WTC11 (cell line): ENCODE results near the gene SEZ6. TPM values are rescaled to one million over a fixed set of nuclear protein-coding genes. Genes with fewer than 3 reads are reported as not detected.

Source experiments
- ATAC-seq: fragments of 200-7000 bp; cut with Tn5 transposase; 2 replicates; pipeline ENCODE4 v1.10.0; 2021; ENCODE audit warnings: mild to moderate bottlenecking, moderate library complexity
- CTCF ChIA-PET: fragments of 300-600 bp; sonication (Branson Sonifier 250); formaldehyde crosslinking; loops from one replicate; lab custom pipeline; 2021; ENCODE audit warnings: antibody characterized with exemption; lab: Charles Lee
- POLR2A ChIA-PET: fragments of 350-600 bp; sonication (Branson Sonifier 250); formaldehyde crosslinking; loops from one replicate; lab custom pipeline; 2021; ENCODE audit warnings: antibody characterized with exemption; lab: Charles Lee
- DNase-seq: peaks from one replicate; pipeline ENCODE4 v3.0.0; 2021; ENCODE audit warnings: low spot score
- H3K27ac Mint-ChIP-seq: 2 replicates; pipeline ENCODE4 v1.8.0; 2021; ENCODE audit warnings: mixed read lengths
- H3K27me3 Mint-ChIP-seq: 2 replicates; pipeline ENCODE4 v1.8.0; 2021; ENCODE audit warnings: low read depth, mild to moderate bottlenecking, moderate library complexity, mixed read lengths
- H3K36me3 Mint-ChIP-seq: 2 replicates; pipeline ENCODE4 v1.8.0; 2021; ENCODE audit warnings: mixed read lengths
- H3K4me1 Mint-ChIP-seq: 2 replicates; pipeline ENCODE4 v1.8.0; 2022; ENCODE audit warnings: mixed read lengths
- H3K4me3 Mint-ChIP-seq: 2 replicates; pipeline ENCODE4 v1.8.0; 2021; ENCODE audit warnings: mild to moderate bottlenecking, moderate library complexity, mixed read lengths
- H3K9me3 Mint-ChIP-seq: 2 replicates; pipeline ENCODE4 v1.8.0; 2021; ENCODE audit warnings: mixed read lengths
- ELF4 ChIP-seq: sonication (generic); formaldehyde crosslinking; IDR thresholded peaks from 2 replicates; pipeline ENCODE4 v1.8.1; 2022; ENCODE audit warnings: low read depth, mild to moderate bottlenecking, moderate library complexity, missing genetic modification reagents
- GTF2I ChIP-seq: fragments of 250-450 bp; sonication (Bioruptor Pico); conservative IDR thresholded peaks from 2 replicates; pipeline ENCODE4 v1.4.0; 2021; ENCODE audit warnings: mild to moderate bottlenecking
- JAZF1 ChIP-seq: fragments of 250-450 bp; sonication (Bioruptor Pico); IDR thresholded peaks from 2 replicates; pipeline ENCODE4 v1.9.0; 2021; ENCODE audit warnings: moderate library complexity, mild to moderate bottlenecking, inconsistent platforms
- NR2C2 ChIP-seq: sonication (generic); formaldehyde crosslinking; IDR thresholded peaks from 2 replicates; pipeline ENCODE4 v1.8.0; 2022; ENCODE audit warnings: mild to moderate bottlenecking, missing genetic modification reagents
- TEAD4 ChIP-seq: sonication (generic); formaldehyde crosslinking; IDR thresholded peaks from 2 replicates; pipeline ENCODE4 v1.8.0; 2022; ENCODE audit warnings: mild to moderate bottlenecking, missing genetic modification reagents
- ZNF396 ChIP-seq: fragments of 250-450 bp; sonication (Bioruptor Pico); IDR thresholded peaks from 2 replicates; pipeline ENCODE4 v1.8.0; 2021; ENCODE audit warnings: mild to moderate bottlenecking, moderate library complexity, borderline replicate concordance
- total RNA-seq: library from RNA; stranded (reverse); gene quantifications from 3 replicates; pipeline ENCODE4 v1.2.3, GENCODE V29; 2021
- TF ChIP-seq, protein P1 (sequence below): sonication (generic); formaldehyde crosslinking; IDR thresholded peaks from 2 replicates; pipeline ENCODE4 v1.8.0; 2022; ENCODE audit warnings: missing genetic modification reagents
- TF ChIP-seq, protein P2 (sequence below): sonication (generic); formaldehyde crosslinking; IDR thresholded peaks from 2 replicates; pipeline ENCODE4 v1.8.0; 2022; ENCODE audit warnings: mild to moderate bottlenecking, missing genetic modification reagents
- TF ChIP-seq, protein P3 (sequence below): sonication (generic); formaldehyde crosslinking; IDR thresholded peaks from 2 replicates; pipeline ENCODE4 v1.8.1; 2023; ENCODE audit warnings: mild to moderate bottlenecking, missing genetic modification reagents, borderline replicate concordance
- TF ChIP-seq, protein P4 (sequence below): sonication (generic); formaldehyde crosslinking; IDR thresholded peaks from 2 replicates; pipeline ENCODE4 v1.8.0; 2022; ENCODE audit warnings: mild to moderate bottlenecking, missing genetic modification reagents
- TF ChIP-seq, protein P5 (sequence below): fragments of 250-450 bp; sonication (Bioruptor Pico); IDR thresholded peaks from 2 replicates; pipeline ENCODE4 v1.9.0; 2021; ENCODE audit warnings: mild to moderate bottlenecking, borderline replicate concordance

SEZ6 gene
- total RNA-seq, 1 experiment from 2014 or later, result 3.0 TPM

DNA sequence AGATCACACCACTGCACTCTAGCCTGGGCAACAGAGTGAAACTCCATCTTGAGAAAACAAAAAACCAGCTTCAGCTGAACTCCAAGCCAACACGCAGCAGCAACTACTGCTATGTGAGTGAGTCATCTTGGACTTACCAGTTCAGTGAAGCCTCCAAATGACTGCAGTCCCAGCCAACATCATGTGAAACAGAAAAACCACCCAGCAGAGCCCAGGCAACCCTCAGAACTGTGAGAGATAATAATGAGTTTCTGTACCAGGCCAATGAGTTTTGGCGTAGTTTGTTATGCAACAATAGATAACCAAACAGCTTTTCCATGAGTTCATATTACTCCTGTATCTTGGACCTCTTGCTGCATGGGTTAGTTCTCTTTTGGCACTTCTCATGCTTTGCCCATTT, 77.8 kb downstream of the SEZ6 start:
- TF ChIP-seq GTF2I (CRISPR knock-in tag) (no peak), TEAD4 (CRISPR knock-in tag) (no peak)
- ATAC-seq, result no peak
- no peaks in the 10 kb centered on the region for H3K9me3 Mint-ChIP-seq
- POLR2A ChIA-PET, result interaction anchor here (0.5 kb wide), 1 partner anchor 35 kb away, joined by 4 read pairs; no protein-coding TSS in a partner anchor
- H3K27me3 Mint-ChIP-seq, result no peaks in the 10 kb centered on the region
- CTCF ChIA-PET, result interaction anchor here (1.6 kb wide), 1 partner anchor 12 kb away, joined by 6 read pairs; no protein-coding TSS in a partner anchor
- no peak overlapping the region for H3K4me3 Mint-ChIP-seq
- H3K36me3 Mint-ChIP-seq, result peaks cover 43% of the 10 kb centered on the region
- H3K27ac Mint-ChIP-seq, result peak overlapping the region; percentile 57; the same call in 1 of the 2 replicates
- no peak for DNase-seq
- 0 out of 2 replicates have a peak, but pooled peaks cover 4% of the 10 kb centered on the region for H3K4me1 Mint-ChIP-seq

DNA sequence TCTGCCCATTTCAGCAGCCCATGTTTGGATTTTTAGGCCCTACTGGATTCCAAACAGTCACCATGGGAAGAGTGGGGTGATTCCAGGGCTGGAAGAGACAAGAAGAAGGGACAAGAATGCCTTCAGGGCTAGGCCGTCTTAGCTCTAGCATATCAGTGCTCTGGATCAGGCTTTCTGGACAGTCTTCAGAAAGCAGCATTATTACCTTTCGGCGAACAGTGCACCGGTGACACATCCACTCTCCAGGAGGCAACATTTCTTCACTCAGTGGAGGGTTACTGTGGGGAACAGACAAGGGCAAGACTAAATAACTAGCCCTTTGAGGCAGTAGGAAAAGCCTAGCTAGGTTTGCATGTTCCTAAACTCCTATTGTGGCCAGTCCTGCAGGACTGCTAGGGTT, 79.0 kb downstream of the SEZ6 start:
- Mint-ChIP-seq H3K27me3 (no peaks in the 10 kb centered on the region), H3K9me3 (no peaks in the 10 kb centered on the region), H3K36me3 (peaks cover 52% of the 10 kb centered on the region), H3K4me1 (0 out of 2 replicates have a peak, but pooled peaks cover 4% of the 10 kb centered on the region), H3K27ac (0 out of 2 replicates have a peak overlapping the region, but pooled peaks have one; percentile 15), H3K4me3 (no peak overlapping the region)
- no peak for TF ChIP-seq GTF2I (CRISPR knock-in tag)
- TF ChIP-seq, protein P1, sequence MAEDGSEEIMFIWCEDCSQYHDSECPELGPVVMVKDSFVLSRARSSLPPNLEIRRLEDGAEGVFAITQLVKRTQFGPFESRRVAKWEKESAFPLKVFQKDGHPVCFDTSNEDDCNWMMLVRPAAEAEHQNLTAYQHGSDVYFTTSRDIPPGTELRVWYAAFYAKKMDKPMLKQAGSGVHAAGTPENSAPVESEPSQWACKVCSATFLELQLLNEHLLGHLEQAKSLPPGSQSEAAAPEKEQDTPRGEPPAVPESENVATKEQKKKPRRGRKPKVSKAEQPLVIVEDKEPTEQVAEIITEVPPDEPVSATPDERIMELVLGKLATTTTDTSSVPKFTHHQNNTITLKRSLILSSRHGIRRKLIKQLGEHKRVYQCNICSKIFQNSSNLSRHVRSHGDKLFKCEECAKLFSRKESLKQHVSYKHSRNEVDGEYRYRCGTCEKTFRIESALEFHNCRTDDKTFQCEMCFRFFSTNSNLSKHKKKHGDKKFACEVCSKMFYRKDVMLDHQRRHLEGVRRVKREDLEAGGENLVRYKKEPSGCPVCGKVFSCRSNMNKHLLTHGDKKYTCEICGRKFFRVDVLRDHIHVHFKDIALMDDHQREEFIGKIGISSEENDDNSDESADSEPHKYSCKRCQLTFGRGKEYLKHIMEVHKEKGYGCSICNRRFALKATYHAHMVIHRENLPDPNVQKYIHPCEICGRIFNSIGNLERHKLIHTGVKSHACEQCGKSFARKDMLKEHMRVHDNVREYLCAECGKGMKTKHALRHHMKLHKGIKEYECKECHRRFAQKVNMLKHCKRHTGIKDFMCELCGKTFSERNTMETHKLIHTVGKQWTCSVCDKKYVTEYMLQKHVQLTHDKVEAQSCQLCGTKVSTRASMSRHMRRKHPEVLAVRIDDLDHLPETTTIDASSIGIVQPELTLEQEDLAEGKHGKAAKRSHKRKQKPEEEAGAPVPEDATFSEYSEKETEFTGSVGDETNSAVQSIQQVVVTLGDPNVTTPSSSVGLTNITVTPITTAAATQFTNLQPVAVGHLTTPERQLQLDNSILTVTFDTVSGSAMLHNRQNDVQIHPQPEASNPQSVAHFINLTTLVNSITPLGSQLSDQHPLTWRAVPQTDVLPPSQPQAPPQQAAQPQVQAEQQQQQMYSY, result no peak
- TF ChIP-seq, protein P2, sequence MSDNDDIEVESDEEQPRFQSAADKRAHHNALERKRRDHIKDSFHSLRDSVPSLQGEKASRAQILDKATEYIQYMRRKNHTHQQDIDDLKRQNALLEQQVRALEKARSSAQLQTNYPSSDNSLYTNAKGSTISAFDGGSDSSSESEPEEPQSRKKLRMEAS (CRISPR knock-in tag), result no peak
- TF ChIP-seq NR2C2 (CRISPR knock-in tag), result no peak
- TF ChIP-seq, protein P3, sequence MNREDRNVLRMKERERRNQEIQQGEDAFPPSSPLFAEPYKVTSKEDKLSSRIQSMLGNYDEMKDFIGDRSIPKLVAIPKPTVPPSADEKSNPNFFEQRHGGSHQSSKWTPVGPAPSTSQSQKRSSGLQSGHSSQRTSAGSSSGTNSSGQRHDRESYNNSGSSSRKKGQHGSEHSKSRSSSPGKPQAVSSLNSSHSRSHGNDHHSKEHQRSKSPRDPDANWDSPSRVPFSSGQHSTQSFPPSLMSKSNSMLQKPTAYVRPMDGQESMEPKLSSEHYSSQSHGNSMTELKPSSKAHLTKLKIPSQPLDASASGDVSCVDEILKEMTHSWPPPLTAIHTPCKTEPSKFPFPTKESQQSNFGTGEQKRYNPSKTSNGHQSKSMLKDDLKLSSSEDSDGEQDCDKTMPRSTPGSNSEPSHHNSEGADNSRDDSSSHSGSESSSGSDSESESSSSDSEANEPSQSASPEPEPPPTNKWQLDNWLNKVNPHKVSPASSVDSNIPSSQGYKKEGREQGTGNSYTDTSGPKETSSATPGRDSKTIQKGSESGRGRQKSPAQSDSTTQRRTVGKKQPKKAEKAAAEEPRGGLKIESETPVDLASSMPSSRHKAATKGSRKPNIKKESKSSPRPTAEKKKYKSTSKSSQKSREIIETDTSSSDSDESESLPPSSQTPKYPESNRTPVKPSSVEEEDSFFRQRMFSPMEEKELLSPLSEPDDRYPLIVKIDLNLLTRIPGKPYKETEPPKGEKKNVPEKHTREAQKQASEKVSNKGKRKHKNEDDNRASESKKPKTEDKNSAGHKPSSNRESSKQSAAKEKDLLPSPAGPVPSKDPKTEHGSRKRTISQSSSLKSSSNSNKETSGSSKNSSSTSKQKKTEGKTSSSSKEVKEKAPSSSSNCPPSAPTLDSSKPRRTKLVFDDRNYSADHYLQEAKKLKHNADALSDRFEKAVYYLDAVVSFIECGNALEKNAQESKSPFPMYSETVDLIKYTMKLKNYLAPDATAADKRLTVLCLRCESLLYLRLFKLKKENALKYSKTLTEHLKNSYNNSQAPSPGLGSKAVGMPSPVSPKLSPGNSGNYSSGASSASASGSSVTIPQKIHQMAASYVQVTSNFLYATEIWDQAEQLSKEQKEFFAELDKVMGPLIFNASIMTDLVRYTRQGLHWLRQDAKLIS (CRISPR knock-in tag), result no peak
- ATAC-seq (no peak), DNase-seq (no peak)
- CTCF ChIA-PET, result interaction anchor here (1.0 to 2.1 kb wide), 4 partner anchors 11 to 27 kb away, joined by 4 to 8 read pairs (median 6); partner anchors contain the start of gene DHRS13
- POLR2A ChIA-PET, result no interaction called here

DNA sequence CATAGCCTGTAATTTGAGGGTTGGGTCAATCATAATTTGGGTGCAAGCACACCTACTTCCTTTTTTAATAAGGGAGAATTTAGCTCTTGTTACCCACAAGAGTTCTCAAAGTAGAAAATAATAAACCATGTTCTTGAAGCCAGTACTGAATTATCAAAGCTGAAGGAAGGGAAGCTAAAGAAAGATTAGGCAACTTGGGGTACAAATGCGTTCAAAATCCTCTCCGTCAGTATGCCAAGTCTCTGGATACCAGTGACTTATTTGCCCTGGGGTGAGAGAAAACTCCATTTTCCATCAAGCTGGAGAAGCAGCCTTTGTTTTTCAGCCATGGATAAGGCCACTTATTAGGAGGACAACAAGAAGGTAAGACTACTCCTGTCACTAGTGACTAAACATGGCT, 79.5 kb downstream of the SEZ6 start:
- ChIA-PET POLR2A (no interaction called here), CTCF (interaction anchor here (1.6 to 2.1 kb wide), 3 partner anchors 10 to 27 kb away, joined by 6 to 8 read pairs (median 6); no protein-coding TSS in a partner anchor)
- DNase-seq (no peak), ATAC-seq (no peak)
- Mint-ChIP-seq H3K4me3 (no peak overlapping the region), H3K27me3 (no peaks in the 10 kb centered on the region)
- TF ChIP-seq ZNF396, result no peak
- TF ChIP-seq JAZF1 (CRISPR knock-in tag), result no peak
- TF ChIP-seq, all 79 proteins: peak for 0
- H3K36me3 Mint-ChIP-seq, result peaks cover 56% of the 10 kb centered on the region
- 0 out of 2 replicates have a peak, but pooled peaks cover 4% of the 10 kb centered on the region for H3K4me1 Mint-ChIP-seq
- H3K27ac Mint-ChIP-seq, result peak overlapping the region; percentile 67
- no peaks in the 10 kb centered on the region for H3K9me3 Mint-ChIP-seq

DNA sequence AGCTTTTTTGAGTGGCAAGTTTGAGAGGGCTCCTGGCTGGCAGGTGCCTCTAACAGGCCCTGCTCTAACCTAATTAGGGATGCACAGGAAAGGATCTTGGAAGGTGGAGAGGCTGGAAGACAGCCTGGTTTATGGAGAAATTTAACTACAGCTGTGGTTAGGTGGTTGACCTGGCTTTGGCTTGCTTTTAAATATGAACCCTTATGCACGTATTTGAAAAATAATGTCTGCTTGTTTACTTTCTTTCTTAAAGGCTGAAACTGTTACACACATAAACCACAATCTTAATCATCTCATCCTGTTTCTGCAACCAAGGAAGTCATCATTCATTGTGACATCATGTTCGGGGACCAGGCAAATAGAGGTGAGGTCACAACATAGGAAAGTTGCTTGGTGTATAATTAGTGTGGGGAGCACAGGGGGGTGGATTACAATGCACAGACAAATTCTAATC, 79.9 kb downstream of the SEZ6 start:
- H3K4me1 Mint-ChIP-seq, result 0 out of 2 replicates have a peak, but pooled peaks cover 4% of the 10 kb centered on the region
- DNase-seq (no peak), ATAC-seq (no peak)
- H3K9me3 Mint-ChIP-seq, result no peaks in the 10 kb centered on the region
- ChIA-PET POLR2A (no interaction called here), CTCF (interaction anchor here (1.6 to 2.1 kb wide), 2 partner anchors 13 to 28 kb away, joined by 6 to 8 read pairs; no protein-coding TSS in a partner anchor)
- no peaks in the 10 kb centered on the region for H3K27me3 Mint-ChIP-seq
- no peak for TF ChIP-seq ELF4 (CRISPR knock-in tag)
- TF ChIP-seq, protein P4, sequence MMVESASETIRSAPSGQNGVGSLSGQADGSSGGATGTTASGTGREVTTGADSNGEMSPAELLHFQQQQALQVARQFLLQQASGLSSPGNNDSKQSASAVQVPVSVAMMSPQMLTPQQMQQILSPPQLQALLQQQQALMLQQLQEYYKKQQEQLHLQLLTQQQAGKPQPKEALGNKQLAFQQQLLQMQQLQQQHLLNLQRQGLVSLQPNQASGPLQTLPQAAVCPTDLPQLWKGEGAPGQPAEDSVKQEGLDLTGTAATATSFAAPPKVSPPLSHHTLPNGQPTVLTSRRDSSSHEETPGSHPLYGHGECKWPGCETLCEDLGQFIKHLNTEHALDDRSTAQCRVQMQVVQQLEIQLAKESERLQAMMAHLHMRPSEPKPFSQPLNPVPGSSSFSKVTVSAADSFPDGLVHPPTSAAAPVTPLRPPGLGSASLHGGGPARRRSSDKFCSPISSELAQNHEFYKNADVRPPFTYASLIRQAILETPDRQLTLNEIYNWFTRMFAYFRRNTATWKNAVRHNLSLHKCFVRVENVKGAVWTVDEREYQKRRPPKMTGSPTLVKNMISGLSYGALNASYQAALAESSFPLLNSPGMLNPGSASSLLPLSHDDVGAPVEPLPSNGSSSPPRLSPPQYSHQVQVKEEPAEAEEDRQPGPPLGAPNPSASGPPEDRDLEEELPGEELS, result no peak
- TF ChIP-seq, protein P5, sequence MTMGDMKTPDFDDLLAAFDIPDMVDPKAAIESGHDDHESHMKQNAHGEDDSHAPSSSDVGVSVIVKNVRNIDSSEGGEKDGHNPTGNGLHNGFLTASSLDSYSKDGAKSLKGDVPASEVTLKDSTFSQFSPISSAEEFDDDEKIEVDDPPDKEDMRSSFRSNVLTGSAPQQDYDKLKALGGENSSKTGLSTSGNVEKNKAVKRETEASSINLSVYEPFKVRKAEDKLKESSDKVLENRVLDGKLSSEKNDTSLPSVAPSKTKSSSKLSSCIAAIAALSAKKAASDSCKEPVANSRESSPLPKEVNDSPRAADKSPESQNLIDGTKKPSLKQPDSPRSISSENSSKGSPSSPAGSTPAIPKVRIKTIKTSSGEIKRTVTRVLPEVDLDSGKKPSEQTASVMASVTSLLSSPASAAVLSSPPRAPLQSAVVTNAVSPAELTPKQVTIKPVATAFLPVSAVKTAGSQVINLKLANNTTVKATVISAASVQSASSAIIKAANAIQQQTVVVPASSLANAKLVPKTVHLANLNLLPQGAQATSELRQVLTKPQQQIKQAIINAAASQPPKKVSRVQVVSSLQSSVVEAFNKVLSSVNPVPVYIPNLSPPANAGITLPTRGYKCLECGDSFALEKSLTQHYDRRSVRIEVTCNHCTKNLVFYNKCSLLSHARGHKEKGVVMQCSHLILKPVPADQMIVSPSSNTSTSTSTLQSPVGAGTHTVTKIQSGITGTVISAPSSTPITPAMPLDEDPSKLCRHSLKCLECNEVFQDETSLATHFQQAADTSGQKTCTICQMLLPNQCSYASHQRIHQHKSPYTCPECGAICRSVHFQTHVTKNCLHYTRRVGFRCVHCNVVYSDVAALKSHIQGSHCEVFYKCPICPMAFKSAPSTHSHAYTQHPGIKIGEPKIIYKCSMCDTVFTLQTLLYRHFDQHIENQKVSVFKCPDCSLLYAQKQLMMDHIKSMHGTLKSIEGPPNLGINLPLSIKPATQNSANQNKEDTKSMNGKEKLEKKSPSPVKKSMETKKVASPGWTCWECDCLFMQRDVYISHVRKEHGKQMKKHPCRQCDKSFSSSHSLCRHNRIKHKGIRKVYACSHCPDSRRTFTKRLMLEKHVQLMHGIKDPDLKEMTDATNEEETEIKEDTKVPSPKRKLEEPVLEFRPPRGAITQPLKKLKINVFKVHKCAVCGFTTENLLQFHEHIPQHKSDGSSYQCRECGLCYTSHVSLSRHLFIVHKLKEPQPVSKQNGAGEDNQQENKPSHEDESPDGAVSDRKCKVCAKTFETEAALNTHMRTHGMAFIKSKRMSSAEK (CRISPR knock-in tag), result no peak
- H3K36me3 Mint-ChIP-seq, result peaks cover 60% of the 10 kb centered on the region
- no peak overlapping the region for H3K4me3 Mint-ChIP-seq
- H3K27ac Mint-ChIP-seq, result peak overlapping the region; percentile 67
